Memory B cell (primary cell): ENCODE data around the gene SEPTIN8.

Experiments
- ATAC-seq: fragments of 150-1000 bp; cut with Tn5 transposase; 2 replicates; pipeline ENCODE4 v1.10.0; 2021; ENCODE audit warnings: low read depth, mild to moderate bottlenecking, moderate library complexity
- DNase-seq, 2 donors: peaks; one replicate each; pipeline ENCODE4 v3.0.0; 2022; ENCODE audit warnings: low spot score in 2 of 2
- H3K27ac Mint-ChIP-seq: one replicate; pipeline ENCODE4 v1.8.0; 2022; ENCODE audit warnings: mild to moderate bottlenecking, moderate library complexity, mixed read lengths
- H3K27me3 Mint-ChIP-seq: one replicate; pipeline ENCODE4 v1.8.0; 2022; ENCODE audit warnings: mixed read lengths
- H3K36me3 Mint-ChIP-seq: one replicate; pipeline ENCODE4 v1.8.0; 2022; ENCODE audit warnings: mild to moderate bottlenecking, mixed read lengths
- H3K4me1 Mint-ChIP-seq: one replicate; pipeline ENCODE4 v1.8.0; 2022; ENCODE audit warnings: mixed read lengths
- H3K4me3 Mint-ChIP-seq: one replicate; pipeline ENCODE4 v1.8.0; 2022; ENCODE audit warnings: mild to moderate bottlenecking, moderate library complexity, mixed read lengths
- H3K9me3 Mint-ChIP-seq: one replicate; pipeline ENCODE4 v1.8.0; 2022; ENCODE audit warnings: mixed read lengths

Gene SEPTIN8

DNA sequence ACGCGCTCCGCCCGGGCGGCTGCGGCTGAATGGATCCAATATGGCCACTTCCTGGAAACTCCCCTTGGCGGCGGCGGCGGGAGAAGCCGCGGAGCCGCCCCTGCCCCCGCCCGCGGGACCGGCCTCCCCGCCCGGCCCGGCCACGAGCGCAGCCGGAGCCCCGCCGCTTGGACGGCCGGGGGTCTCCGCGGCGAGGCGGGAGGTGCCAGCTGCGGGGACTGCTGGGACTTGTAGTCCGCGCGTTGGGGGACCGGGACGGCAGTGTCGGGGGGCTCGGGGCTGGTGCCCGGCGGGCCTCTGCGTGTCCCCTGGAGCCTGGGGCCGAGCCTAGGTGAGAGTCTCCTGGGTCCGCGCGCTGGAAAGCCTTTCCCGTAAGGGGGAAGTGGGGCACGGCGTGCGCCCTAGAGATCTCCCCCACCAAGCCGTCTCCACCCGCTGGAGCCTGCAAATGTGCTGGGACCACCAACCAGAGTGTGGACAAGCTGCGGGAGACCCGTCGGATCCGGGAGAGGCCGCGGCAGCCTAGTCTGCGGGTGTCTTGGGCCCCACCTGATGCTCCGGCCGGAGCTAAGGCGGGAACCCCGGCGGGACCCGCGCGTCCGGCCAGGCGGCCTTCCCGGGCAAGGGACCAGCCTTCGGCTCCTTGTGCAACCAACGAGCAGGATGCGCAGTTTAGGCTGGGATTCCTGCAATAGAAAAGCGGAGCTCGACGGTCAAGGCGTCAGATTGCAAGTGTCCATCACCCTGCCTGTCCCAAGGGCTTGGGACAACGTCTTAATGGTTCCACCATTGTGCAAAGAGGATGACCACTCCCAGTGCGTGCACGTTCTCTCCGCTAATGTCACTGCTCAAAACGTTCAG, at the start of gene SEPTIN8:
TSS of gene SEPTIN8 (minus strand) at position 31 of the 861 bp plus-strand sequence. CDS start 102 bp downstream, outside the sequence.
- Mint-ChIP-seq H3K27me3 (peaks cover 23% of the 10 kb centered on the region), H3K4me1 (peaks cover 8% of the 10 kb centered on the region), H3K27ac (no peak within 1 kb of the TSS), H3K9me3 (no peaks in the 10 kb centered on the region), H3K36me3 (no peaks in the 10 kb centered on the region), H3K4me3 (peak within 1 kb of the TSS; percentile 84)
- DNase-seq (peak; percentile 26 to 54), ATAC-seq (peak; percentile 85)

- no peaks in the 10 kb centered on the region for H3K9me3 Mint-ChIP-seq
- no peak for ATAC-seq
- H3K4me3 Mint-ChIP-seq, result peak overlapping the region; percentile 21
- H3K36me3 Mint-ChIP-seq, result no peaks in the 10 kb centered on the region
- H3K27ac Mint-ChIP-seq, result no peak overlapping the region
- H3K4me1 Mint-ChIP-seq, result peaks cover 15% of the 10 kb centered on the region
- peaks cover 15% of the 10 kb centered on the region for H3K27me3 Mint-ChIP-seq
- no peak for DNase-seq
Observed at GRCh38 chr5:132826424-132827082, 49.5 kb upstream of the SEPTIN8 start.

DNA sequence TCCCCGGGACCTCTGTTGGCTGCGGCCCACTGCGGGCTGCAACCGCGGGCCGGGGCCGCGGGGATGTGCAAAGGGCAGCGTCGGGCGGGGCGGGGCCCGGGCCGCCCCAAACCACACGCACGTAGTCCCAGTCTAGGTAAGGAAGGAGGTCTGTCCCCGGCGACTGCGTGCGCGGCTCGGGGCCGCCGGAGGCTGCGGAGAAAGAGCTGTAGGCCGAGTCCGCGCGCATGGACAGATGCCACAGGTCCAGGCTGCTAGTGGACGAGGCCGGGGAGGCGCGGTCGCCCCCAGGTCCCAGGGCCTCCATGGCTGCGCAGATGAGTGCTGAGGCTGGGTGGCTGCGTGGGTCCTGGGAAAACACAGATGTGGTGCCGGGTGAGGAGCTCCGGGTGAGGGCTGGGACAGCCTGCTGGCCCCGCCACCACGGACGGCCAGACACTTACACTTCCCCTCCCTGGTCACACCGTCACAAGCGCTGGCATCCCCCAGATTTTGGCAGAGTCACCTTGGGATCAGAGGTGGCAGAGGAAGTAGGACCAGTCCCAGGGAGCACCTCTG, 48.9 kb upstream of the SEPTIN8 start:
- Mint-ChIP-seq H3K4me3 (no peak overlapping the region), H3K27me3 (peaks cover 15% of the 10 kb centered on the region), H3K27ac (no peak overlapping the region), H3K4me1 (peaks cover 13% of the 10 kb centered on the region), H3K36me3 (no peaks in the 10 kb centered on the region), H3K9me3 (no peaks in the 10 kb centered on the region)
- no peak for DNase-seq
- ATAC-seq, result no peak

- peaks cover 14% of the 10 kb centered on the region for H3K4me1 Mint-ChIP-seq
- peak overlapping the region; percentile 41 for H3K4me3 Mint-ChIP-seq
- DNase-seq, result no peak
- peaks cover 15% of the 10 kb centered on the region for H3K27me3 Mint-ChIP-seq
- H3K36me3 Mint-ChIP-seq, result no peaks in the 10 kb centered on the region
- no peaks in the 10 kb centered on the region for H3K9me3 Mint-ChIP-seq
- ATAC-seq, result no peak
- H3K27ac Mint-ChIP-seq, result no peak overlapping the region
Observed at GRCh38 chr5:132825033-132825833, 48.2 kb upstream of the SEPTIN8 start.

- no peak for DNase-seq
- ATAC-seq, result no peak
- H3K27me3 Mint-ChIP-seq, result peaks cover 17% of the 10 kb centered on the region
- H3K36me3 Mint-ChIP-seq, result no peaks in the 10 kb centered on the region
- peak overlapping the region; percentile 41 for H3K4me3 Mint-ChIP-seq
- peaks cover 15% of the 10 kb centered on the region for H3K4me1 Mint-ChIP-seq
- no peak overlapping the region for H3K27ac Mint-ChIP-seq
- no peaks in the 10 kb centered on the region for H3K9me3 Mint-ChIP-seq
Observed at GRCh38 chr5:132824426-132824825, 47.4 kb upstream of the SEPTIN8 start.

DNA sequence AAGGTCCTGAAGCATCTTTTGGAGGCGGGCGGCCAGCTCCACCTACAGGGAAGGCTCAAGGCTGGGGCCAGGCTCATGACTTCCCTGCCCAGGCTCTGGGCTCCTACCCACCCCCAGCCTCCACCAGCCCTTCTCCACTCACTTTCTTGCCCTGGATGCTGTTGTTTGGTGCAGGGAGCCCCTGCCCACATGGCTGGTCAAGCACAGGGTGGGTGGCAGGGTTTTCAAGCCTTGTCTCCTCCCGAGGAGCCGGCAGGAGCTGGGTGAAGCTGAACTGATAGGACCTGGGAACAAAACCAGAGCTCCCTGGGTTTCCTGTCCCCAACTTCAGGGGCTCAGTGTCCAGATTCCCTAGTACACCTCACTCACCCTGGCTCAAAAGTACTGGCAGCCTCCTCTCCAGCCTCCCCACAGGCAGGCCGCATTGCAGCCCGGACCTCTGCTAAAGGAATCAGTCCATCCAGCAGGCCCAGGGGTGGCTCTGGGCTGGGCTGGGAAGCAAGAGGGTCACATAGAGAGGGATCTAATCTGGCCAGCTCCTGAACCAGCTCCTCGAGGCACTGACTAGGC, 46.5 kb upstream of the SEPTIN8 start:
- no peaks in the 10 kb centered on the region for H3K9me3 Mint-ChIP-seq
- H3K4me1 Mint-ChIP-seq, result peaks cover 15% of the 10 kb centered on the region
- DNase-seq (no peak), ATAC-seq (no peak)
- H3K36me3 Mint-ChIP-seq, result no peaks in the 10 kb centered on the region
- H3K27me3 Mint-ChIP-seq, result peaks cover 17% of the 10 kb centered on the region
- H3K27ac Mint-ChIP-seq, result no peak overlapping the region
- H3K4me3 Mint-ChIP-seq, result no peak overlapping the region

- peaks cover 17% of the 10 kb centered on the region for H3K27me3 Mint-ChIP-seq
- H3K36me3 Mint-ChIP-seq, result no peaks in the 10 kb centered on the region
- H3K4me3 Mint-ChIP-seq, result no peak overlapping the region
- ATAC-seq, result no peak
- DNase-seq, result no peak
- H3K4me1 Mint-ChIP-seq, result peaks cover 15% of the 10 kb centered on the region
- H3K27ac Mint-ChIP-seq, result no peak overlapping the region
- H3K9me3 Mint-ChIP-seq, result no peaks in the 10 kb centered on the region
Observed at GRCh38 chr5:132822650-132823480, 45.8 kb upstream of the SEPTIN8 start.

DNA sequence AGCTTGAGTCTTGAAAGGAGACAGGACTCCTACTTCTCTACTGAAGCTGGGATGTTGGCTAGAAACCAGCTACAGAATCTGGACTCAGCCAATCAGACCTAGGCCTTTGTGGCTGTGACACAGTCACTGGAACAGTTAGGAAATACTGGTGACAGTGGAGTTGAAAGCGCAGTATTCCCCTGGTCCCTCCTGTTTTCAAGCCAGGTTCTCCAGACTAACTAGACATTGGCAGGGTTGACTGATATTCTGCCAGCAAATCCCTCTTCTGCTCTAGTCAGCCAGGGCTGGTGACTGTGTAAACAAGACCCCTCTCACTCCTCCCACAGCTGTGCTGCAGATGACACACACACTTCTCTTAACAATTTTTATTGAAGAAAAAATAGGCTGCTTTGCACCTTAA, 44.8 kb upstream of the SEPTIN8 start:
- ATAC-seq, result no peak
- Mint-ChIP-seq H3K4me1 (peaks cover 15% of the 10 kb centered on the region), H3K9me3 (no peaks in the 10 kb centered on the region), H3K4me3 (no peak overlapping the region), H3K36me3 (no peaks in the 10 kb centered on the region), H3K27me3 (peaks cover 10% of the 10 kb centered on the region), H3K27ac (no peak overlapping the region)
- no peak for DNase-seq

DNA sequence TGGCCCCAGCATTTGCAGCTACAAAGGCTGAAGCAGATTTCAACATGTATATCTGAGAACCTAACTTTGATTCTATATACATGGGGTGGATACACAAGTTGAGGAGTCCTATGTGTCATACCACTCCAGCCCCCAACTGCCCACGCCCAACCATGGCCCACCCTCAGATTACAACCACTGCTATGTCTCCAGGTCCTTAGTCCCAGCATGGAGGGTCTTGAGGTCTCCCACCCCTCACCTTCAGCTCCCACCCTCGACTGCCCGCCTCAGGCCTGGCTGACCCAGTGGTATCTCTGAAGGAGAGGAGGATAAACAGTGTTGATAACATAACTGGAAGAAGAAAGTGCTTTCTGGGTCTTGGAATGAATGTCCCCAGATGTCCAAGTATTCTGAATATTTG, 44.3 kb upstream of the SEPTIN8 start:
- no peaks in the 10 kb centered on the region for H3K36me3 Mint-ChIP-seq
- ATAC-seq, result no peak
- peaks cover 8% of the 10 kb centered on the region for H3K27me3 Mint-ChIP-seq
- H3K4me1 Mint-ChIP-seq, result peaks cover 15% of the 10 kb centered on the region
- DNase-seq, result no peak
- H3K27ac Mint-ChIP-seq, result no peak overlapping the region
- H3K4me3 Mint-ChIP-seq, result no peak overlapping the region
- H3K9me3 Mint-ChIP-seq, result no peaks in the 10 kb centered on the region

DNA sequence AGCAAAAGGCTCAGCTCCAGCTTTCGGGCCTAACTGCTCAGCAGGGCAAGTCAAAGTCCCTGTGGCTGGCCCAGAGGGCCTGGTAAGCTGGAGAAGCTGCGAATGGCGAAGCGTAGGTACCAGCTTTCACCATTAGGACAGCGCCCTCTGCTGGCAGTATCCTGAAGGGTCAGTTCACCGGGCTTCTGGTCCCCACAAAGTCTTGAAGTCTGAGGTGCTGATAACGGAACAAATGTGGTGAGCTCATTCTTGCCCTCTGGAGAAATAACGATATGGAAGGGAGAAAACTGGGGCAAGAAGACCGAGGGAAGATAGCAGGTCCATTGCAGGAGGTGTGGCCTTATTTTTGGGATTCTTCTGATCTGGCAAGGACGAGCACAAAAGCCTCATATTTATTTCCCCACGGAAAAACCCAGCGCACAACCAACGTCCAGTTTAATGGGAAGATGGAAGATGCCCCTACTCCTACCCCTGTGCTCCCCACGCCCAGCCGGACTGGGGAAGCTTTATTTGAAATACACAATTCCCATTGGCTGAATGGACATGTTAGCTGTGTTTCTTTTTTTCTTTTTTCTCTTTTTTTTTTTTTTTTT, 43.2 kb upstream of the SEPTIN8 start:
- H3K36me3 Mint-ChIP-seq, result no peaks in the 10 kb centered on the region
- peak overlapping the region; percentile 55 for H3K4me3 Mint-ChIP-seq
- ATAC-seq (peak; percentile 93), DNase-seq (peak; percentile 87 to 92)
- no peak overlapping the region for H3K27ac Mint-ChIP-seq
- no peaks in the 10 kb centered on the region for H3K9me3 Mint-ChIP-seq
- H3K4me1 Mint-ChIP-seq, result peaks cover 15% of the 10 kb centered on the region
- H3K27me3 Mint-ChIP-seq, result peaks cover 5% of the 10 kb centered on the region

- ATAC-seq (peak; percentile 12), DNase-seq (no peak)
- H3K4me1 Mint-ChIP-seq, result peaks cover 15% of the 10 kb centered on the region
- peaks cover 5% of the 10 kb centered on the region for H3K27me3 Mint-ChIP-seq
- H3K36me3 Mint-ChIP-seq, result no peaks in the 10 kb centered on the region
- no peaks in the 10 kb centered on the region for H3K9me3 Mint-ChIP-seq
- H3K4me3 Mint-ChIP-seq, result peak overlapping the region; percentile 73
- no peak overlapping the region for H3K27ac Mint-ChIP-seq
Observed at GRCh38 chr5:132819468-132819867, 42.4 kb upstream of the SEPTIN8 start.

- Mint-ChIP-seq H3K4me3 (no peak overlapping the region), H3K36me3 (no peaks in the 10 kb centered on the region), H3K27ac (no peak overlapping the region), H3K4me1 (peaks cover 16% of the 10 kb centered on the region), H3K27me3 (peaks cover 5% of the 10 kb centered on the region), H3K9me3 (no peaks in the 10 kb centered on the region)
- ATAC-seq (no peak), DNase-seq (no peak)
Observed at GRCh38 chr5:132817011-132817410, 40.0 kb upstream of the SEPTIN8 start.
